ENCODE data around the gene CLIP3. TPM values are rescaled to one million over a fixed set of nuclear protein-coding genes. Genes with fewer than 3 reads are reported as not detected.

The CLIP3 gene
- total and polyA plus RNA-seq, 2 of the 13 experiments (the other 11 are each of a cell fraction or from before 2014, with no cell fraction given): 0.15 to 1.2 TPM

- TF ChIP-seq SNAPC4 (CRISPR knock-in tag; IDR thresholded peaks at IDR 0.05) (peak; percentile 82; the same call in 1 of the 2 replicates), NFKB2 (CRISPR knock-in tag; IDR thresholded peaks at IDR 0.05; ENCODE audit: borderline replicate concordance) (peak; percentile 58; the same call in 1 of the 2 replicates), ZNF143 (CRISPR knock-in tag; IDR thresholded peaks at IDR 0.05) (no peak), LRRFIP1 (CRISPR knock-in tag; conservative IDR thresholded peaks at IDR 0.05) (no peak), ZNF570 (CRISPR knock-in tag; IDR thresholded peaks at IDR 0.05; ENCODE audit: borderline replicate concordance) (no peak), ETS1 (CRISPR knock-in tag; IDR thresholded peaks at IDR 0.05) (no peak), MTF2 (CRISPR knock-in tag; IDR thresholded peaks at IDR 0.05; ENCODE audit: borderline replicate concordance) (no peak), FOXP4 (CRISPR knock-in tag; IDR thresholded peaks at IDR 0.05) (no peak), ZNF713 (CRISPR knock-in tag; IDR thresholded peaks at IDR 0.05) (no peak), ZNF609 (CRISPR knock-in tag; IDR thresholded peaks at IDR 0.05; ENCODE audit: borderline replicate concordance) (0 out of 2 replicates have a peak, but pooled peaks have one; percentile 35), ZNF878 (CRISPR knock-in tag; IDR thresholded peaks at IDR 0.05) (no peak), ZNF331 (CRISPR knock-in tag; IDR thresholded peaks at IDR 0.05) (no peak)
Measured at GRCh38 chr19:36008336-36008978, 24.2 kb downstream of the CLIP3 start, which contains the start of gene SYNE4 (continued).

Data from HepG2 (cell line).